H1 (cell line): ENCODE data around the gene MOK. TPM values are rescaled to one million over a fixed set of nuclear protein-coding genes. Genes with fewer than 3 reads are reported as not detected.

Experiments used
- CTCF ChIA-PET: fragments of 300-600 bp; sonication (Branson Sonifier 250); formaldehyde crosslinking; loops from one replicate; lab custom pipeline; 2021; ENCODE audit not compliant: partially characterized antibody; lab: Charles Lee
- POLR2A ChIA-PET: fragments of 300-600 bp; sonication (Branson Sonifier 250); formaldehyde crosslinking; loops from one replicate; lab custom pipeline; 2021; ENCODE audit warnings: inconsistent platforms; ENCODE audit not compliant: partially characterized antibody; lab: Charles Lee
- DNase-seq, 2 experiments: peaks; one replicate each; pipeline versions ENCODE4 v3.0.0 to v3.0.0-alpha.2; 2010 to 2022; ENCODE audit warnings: low spot score in 2 of 2, low read depth in 1 of 2, mixed read lengths in 1 of 2
- FAIRE-seq: peaks from 2 replicates; lab custom pipeline; 2011; peaks lifted over from hg19 to GRCh38; lab: Jason Lieb, UNC
- H2AFZ ChIP-seq: 2 replicates; pipeline ENCODE4 v1.8.1; 2012; ENCODE audit warnings: low read length, inconsistent platforms
- H2AK5ac ChIP-seq: 2 replicates; pipeline ENCODE4 v1.6.1; 2013; ENCODE audit warnings: low read depth, low read length
- H2BK120ac ChIP-seq: replicated peaks from 2 replicates; pipeline ENCODE3; 2013; ENCODE audit warnings: low read depth, low read length, inconsistent platforms
- H2BK12ac ChIP-seq: 2 replicates; pipeline ENCODE4 v1.6.1; 2013; ENCODE audit warnings: low read depth, low read length
- H2BK15ac ChIP-seq: 2 replicates; pipeline ENCODE4 v1.6.1; 2013; ENCODE audit warnings: low read length
- H2BK20ac ChIP-seq: 2 replicates; pipeline ENCODE4 v1.6.1; 2013; ENCODE audit warnings: low read length
- H2BK5ac ChIP-seq: 2 replicates; pipeline ENCODE4 v1.6.1; 2013; ENCODE audit warnings: low read depth, low read length
- H3K14ac ChIP-seq: 2 replicates; pipeline ENCODE4 v1.6.1; 2013; ENCODE audit warnings: inconsistent platforms; ENCODE audit not compliant: insufficient read length
- H3K18ac ChIP-seq: 2 replicates; pipeline ENCODE4 v1.6.1; 2013; ENCODE audit warnings: low read length; ENCODE audit errors: extremely low read depth
- H3K23ac ChIP-seq: 2 replicates; pipeline ENCODE4 v1.6.1; 2013; ENCODE audit warnings: inconsistent platforms; ENCODE audit not compliant: insufficient read length
- H3K23me2 ChIP-seq: 2 replicates; pipeline ENCODE4 v1.6.1; 2013; ENCODE audit warnings: low read depth, low read length
- H3K27ac ChIP-seq: 2 replicates; pipeline ENCODE4 v1.6.1; 2011; ENCODE audit warnings: low read depth, low read length, inconsistent platforms
- H3K27me3 ChIP-seq, 4 experiments: replicated peaks in 1 of 4; 1 replicate in 1 of 4; 2 replicates in 3 of 4; pipeline versions ENCODE4 v1.6.1 to v1.8.1; 2011 to 2013; ENCODE audit warnings: low read length in 3 of 4, mild to moderate bottlenecking in 3 of 4, inconsistent platforms in 2 of 4, mixed read lengths in 2 of 4, moderate library complexity in 1 of 4; ENCODE audit not compliant: control insufficient read depth in 3 of 4, insufficient read depth in 3 of 4; ENCODE audit errors: extremely low read depth in 1 of 4
- H3K36me3 ChIP-seq, 4 experiments: 2 replicates each; pipeline versions ENCODE4 v1.6.1 to v1.8.1; 2011 to 2013; ENCODE audit warnings: mild to moderate bottlenecking in 4 of 4, low read length in 3 of 4, moderate library complexity in 2 of 4, control low read depth in 1 of 4, inconsistent platforms in 1 of 4; ENCODE audit not compliant: insufficient read depth in 4 of 4, control insufficient read depth in 2 of 4
- H3K4ac ChIP-seq: replicated peaks from 2 replicates; pipeline ENCODE3; 2013; ENCODE audit warnings: low read length, low read depth, mixed read lengths, inconsistent platforms; ENCODE audit not compliant: insufficient read length
- H3K4me1 ChIP-seq, 4 experiments: replicated peaks in 1 of 4; 1 replicate in 1 of 4; 2 replicates in 3 of 4; pipeline versions ENCODE4 v1.6.1 to v1.8.1; 2011 to 2013; ENCODE audit warnings: low read length in 3 of 4, inconsistent platforms in 2 of 4, mixed read lengths in 1 of 4; ENCODE audit not compliant: insufficient read depth in 4 of 4, control insufficient read depth in 3 of 4
- H3K4me2 ChIP-seq, 2 experiments: 2 replicates each; pipeline versions ENCODE4 v1.6.1 to v1.8.1; 2011 to 2013; ENCODE audit warnings: low read depth in 2 of 2, low read length in 2 of 2, control low read depth in 1 of 2, inconsistent platforms in 1 of 2, mild to moderate bottlenecking in 1 of 2; ENCODE audit not compliant: insufficient read depth in 1 of 2
- H3K4me3 ChIP-seq, 4 experiments: fragments of 200-600, 300-600 bp in 1 of 4; sonication (generic), shearing (Covaris generic), sonication (Bioruptor Twin) in 1 of 4; 2 replicates each; pipeline versions ENCODE4 v1.5.1 to v1.8.1; 2011 to 2016; ENCODE audit warnings: low read length in 4 of 4, low read depth in 3 of 4, control low read depth in 2 of 4, inconsistent platforms in 2 of 4, mild to moderate bottlenecking in 2 of 4, mixed read lengths in 1 of 4, moderate library complexity in 1 of 4; ENCODE audit not compliant: insufficient read depth in 2 of 4; ENCODE audit errors: extremely low read depth in 1 of 4
- H3K56ac ChIP-seq: replicated peaks from 2 replicates; pipeline ENCODE3; 2013; ENCODE audit warnings: low read depth, mild to moderate bottlenecking, mixed read lengths, low read length, inconsistent platforms; ENCODE audit not compliant: insufficient read length
- H3K79me1 ChIP-seq: 2 replicates; pipeline ENCODE4 v1.6.1; 2013; ENCODE audit warnings: low read depth, low read length, control low read depth
- H3K79me2 ChIP-seq, 2 experiments: 2 replicates each; pipeline versions ENCODE4 v1.6.1 to v1.8.1; 2012 to 2013; ENCODE audit warnings: low read length in 2 of 2, mild to moderate bottlenecking in 2 of 2, inconsistent platforms in 1 of 2; ENCODE audit not compliant: insufficient read depth in 2 of 2, control insufficient read depth in 1 of 2
- H3K9ac ChIP-seq, 4 experiments: replicated peaks in 1 of 4; 1 replicate in 1 of 4; 2 replicates in 3 of 4; pipeline versions ENCODE4 v1.6.1 to v1.8.1; 2011 to 2013; ENCODE audit warnings: low read depth in 3 of 4, low read length in 3 of 4, control low read depth in 2 of 4, mild to moderate bottlenecking in 2 of 4, moderate library complexity in 2 of 4, inconsistent platforms in 1 of 4; ENCODE audit errors: extremely low read depth in 1 of 4
- H3K9me3 ChIP-seq, 2 experiments: 2 replicates each; pipeline versions ENCODE4 v1.6.1 to v1.8.1; 2012 to 2013; ENCODE audit warnings: mild to moderate bottlenecking in 2 of 2, moderate library complexity in 2 of 2, control low read depth in 1 of 2, inconsistent platforms in 1 of 2, low read depth in 1 of 2, low read length in 1 of 2, mixed read lengths in 1 of 2; ENCODE audit not compliant: insufficient read depth in 2 of 2
- H4K20me1 ChIP-seq, 2 experiments: replicated peaks in 1 of 2; 2 replicates each; pipeline versions ENCODE3 to v1.8.1; 2011 to 2013; ENCODE audit warnings: inconsistent platforms in 2 of 2, low read length in 2 of 2, mild to moderate bottlenecking in 1 of 2; ENCODE audit not compliant: insufficient read depth in 2 of 2, control insufficient read depth in 1 of 2
- H4K5ac ChIP-seq: 2 replicates; pipeline ENCODE4 v1.6.1; 2013; ENCODE audit warnings: low read length, low read depth, mixed read lengths, inconsistent platforms; ENCODE audit not compliant: insufficient read length
- H4K8ac ChIP-seq: 2 replicates; pipeline ENCODE4 v1.8.0; 2013; ENCODE audit warnings: mild to moderate bottlenecking, moderate library complexity, low read length, inconsistent platforms; ENCODE audit not compliant: insufficient read depth; ENCODE audit errors: extremely low read depth
- H4K91ac ChIP-seq: replicated peaks from 2 replicates; pipeline ENCODE3; 2013; ENCODE audit warnings: low read length, mixed read lengths, inconsistent platforms; ENCODE audit not compliant: insufficient read length
- NRF1 ChIP-seq: IDR thresholded peaks from 2 replicates; pipeline ENCODE4 v1.6.1; 2011; ENCODE audit warnings: mild to moderate bottlenecking, low read depth, low read length, improper control_type of control experiment
- WGBS, 2 experiments: shearing (Covaris generic) in 1 of 2; methylation state at CpG; one replicate each; pipeline versions ENCODE4 v1.1.6 to v1.1.7; 2013 to 2015; ENCODE audit warnings: low lambda C conversion rate in 2 of 2, mixed read lengths in 2 of 2, inconsistent platforms in 1 of 2, low coverage in 1 of 2, missing lambda C conversion rate in 1 of 2; ENCODE audit not compliant: insufficient replicate concordance in 2 of 2, insufficient coverage in 1 of 2, insufficient read length in 1 of 2; ENCODE audit errors: extremely low coverage in 1 of 2, missing lambda C conversion rate in 1 of 2; 5-methylcytosine and 5-hydroxymethylcytosine counted together
- polyA plus RNA-seq, 7 experiments: library from polyadenylated mRNA; depleted of rRNA in 3 of 7; stranded (reverse) in 5 of 7; unstranded in 2 of 7; fragments of >200 nt in 5 of 7; fragments of 200-250 nt in 2 of 7; gene quantifications; 1 replicate in 5 of 7; 2 replicates in 1 of 7; 4 replicates in 1 of 7; pipeline versions ENCODE4 v1.2.1 to v1.2.3, GENCODE V29; 2011 to 2013; ENCODE audit warnings: missing spikeins in 2 of 7, mixed read lengths in 2 of 7
- total RNA-seq: library from RNA; stranded (reverse); fragmentation: NEBNext Ultra II Directional; extraction: Animal tissue kit (Norgen Biotek cat#: 25700); gene quantifications from 2 replicates; pipeline ENCODE4 v1.2.1, GENCODE V29; 2021

MOK gene
- total and polyA plus RNA-seq, 2 of the 8 experiments (the other 6 are each of a cell fraction or from before 2014, with no cell fraction given): 2.1 to 2.5 TPM

DNA sequence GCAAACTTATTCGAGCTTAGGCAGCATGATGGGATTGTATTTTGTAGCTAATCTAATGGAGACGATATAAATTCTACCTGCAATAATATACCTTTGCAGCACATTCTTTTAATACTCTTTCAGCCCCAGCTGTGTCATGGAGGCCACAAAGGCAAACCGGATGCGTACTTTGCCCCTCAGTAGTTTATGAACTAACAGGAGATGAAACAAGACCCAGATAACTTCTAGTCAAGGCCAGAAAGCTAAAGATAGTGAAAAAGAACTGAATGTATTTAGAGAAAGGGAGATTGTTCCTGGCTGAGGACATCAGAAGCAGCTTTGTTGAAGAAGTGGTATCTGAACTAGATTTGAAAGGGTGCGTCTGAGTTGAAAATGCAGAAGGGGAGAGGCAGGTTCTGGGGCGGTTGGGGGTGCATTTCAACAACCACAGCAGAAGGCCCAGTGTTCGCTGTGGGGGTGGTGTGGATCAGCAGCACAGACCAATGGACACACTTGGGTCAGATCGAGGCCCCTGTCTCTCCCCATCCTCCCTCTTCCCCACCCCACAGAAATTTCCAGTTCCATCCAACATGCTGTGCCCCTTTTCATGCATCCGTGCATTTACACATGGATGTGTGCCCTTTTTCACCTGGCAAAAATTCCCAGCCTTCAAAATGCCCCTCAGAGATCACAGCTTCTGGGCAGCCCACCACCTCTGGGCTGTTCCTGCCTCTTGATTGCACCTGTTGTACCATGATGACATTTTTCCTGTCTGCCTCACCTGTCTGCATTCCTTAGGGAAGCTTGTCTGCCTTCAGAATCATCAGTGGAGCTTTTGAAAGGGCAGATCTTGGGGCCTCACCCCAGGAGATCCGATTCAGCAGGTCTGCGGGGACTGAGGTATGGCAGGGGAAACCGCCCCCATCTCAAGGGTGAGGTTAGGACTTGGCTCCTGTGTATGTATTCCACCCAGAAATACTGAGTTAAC lies 16.8 kb upstream of the MOK start:
- no peaks in the 10 kb centered on the region; a peak in 1 of 4 replicates for H3K79me2 ChIP-seq
- WGBS, 2 experiments: 92% methylated on average over 10 of the region's 12 CpGs; no CpG with 5 or more reads in 1 of the 2 experiments
- H3K27me3 ChIP-seq: no peaks in the 10 kb centered on the region
- no peak overlapping the region for H4K5ac ChIP-seq
- H3K14ac ChIP-seq: no peak overlapping the region
- no peak overlapping the region for H3K9ac ChIP-seq
- no peak overlapping the region for H3K18ac ChIP-seq
- no peak overlapping the region for H3K56ac ChIP-seq
- no peak for TF ChIP-seq NRF1
- no peaks in the 10 kb centered on the region; the same call in 1 of the 2 replicates for H3K79me1 ChIP-seq
- no peak overlapping the region for H2BK15ac ChIP-seq
- peaks cover 17% of the 10 kb centered on the region for H3K23me2 ChIP-seq
- no peak for FAIRE-seq
- no peak overlapping the region for H2BK5ac ChIP-seq
- no peak overlapping the region for H3K4me3 ChIP-seq
- no peak overlapping the region for H2AK5ac ChIP-seq
- no peak overlapping the region for H3K27ac ChIP-seq
- CTCF ChIA-PET: interaction anchor here (0.5 to 3.7 kb wide), 11 partner anchors 8 to 556 kb away, joined by 3 to 22 read pairs (median 3); no protein-coding TSS in a partner anchor
- POLR2A ChIA-PET: interaction anchor here (0.8 to 1.6 kb wide), 4 partner anchors 10 to 234 kb away, joined by 3 to 5 read pairs (median 4); no protein-coding TSS in a partner anchor
- no peak overlapping the region for H3K4ac ChIP-seq
- H2AFZ ChIP-seq: no peak overlapping the region
- no peak overlapping the region for H4K91ac ChIP-seq
- H3K4me1 ChIP-seq: peaks cover 0 to 9% (median 4%) of the 10 kb centered on the region in 4 experiments; a peak in 4 of 7 replicates
- no peak overlapping the region for H4K8ac ChIP-seq
- H4K20me1 ChIP-seq: peaks cover 0 to 3% of the 10 kb centered on the region in 2 experiments
- H3K9me3 ChIP-seq: no peaks in the 10 kb centered on the region
- no peak overlapping the region for H2BK120ac ChIP-seq
- no peak overlapping the region for H2BK12ac ChIP-seq
- H3K36me3 ChIP-seq: peaks cover 0 to 3% (median 2%) of the 10 kb centered on the region in 4 experiments; a peak in 3 of 8 replicates
- H3K23ac ChIP-seq: no peak overlapping the region
- H3K4me2 ChIP-seq: no peak overlapping the region
- no peak for DNase-seq
- no peak overlapping the region for H2BK20ac ChIP-seq
